Loucy (cell line): Measurements from ENCODE around the gene PDS5A.
"Not testable (repeated sequence)": the region's sequence is repeated elsewhere in the genome, so short reads cannot be mapped to it uniquely, and the experiment has no call there.

ENCODE experiments used
- CTCF ChIP-seq: fragments of 200-600 bp; sonication (generic); conservative IDR thresholded peaks from 2 replicates; pipeline ENCODE4 v1.5.1; 2014; ENCODE audit warnings: mild to moderate bottlenecking, antibody characterized with exemption, low read length
- EZH2phosphoT487 ChIP-seq: fragments of 200-600 bp; IDR thresholded peaks from 2 replicates; pipeline ENCODE4 v1.6.1; 2018; ENCODE audit warnings: antibody characterized with exemption, mild to moderate bottlenecking, moderate library complexity, borderline replicate concordance

GRCh38 chr4:39813033-39813432 is 164.7 kb downstream of the PDS5A start:
- not testable (repeated sequence) for TF ChIP-seq CTCF, EZH2phosphoT487
